HCT116 (cell line): Measurements from ENCODE around the gene CNTN5. TPM values are rescaled to one million over a fixed set of nuclear protein-coding genes. Genes with fewer than 3 reads are reported as not detected.

ENCODE experiments used
- ATAC-seq: fragments of 200-7000 bp; cut with Tn5 transposase; 2 replicates; pipeline ENCODE4 v1.9.1; 2020; ENCODE audit warnings: mild to moderate bottlenecking, moderate library complexity
- BruUV-seq: library from RNA; stranded (reverse); fragments of 400-500 nt; replicated peaks from 2 replicates; lab custom pipeline; 2021; lab: Mats Ljungman, UMichigan
- CTCF ChIA-PET: fragments of 300-600 bp; sonication (Branson Sonifier 250); formaldehyde crosslinking; loops from one replicate; lab custom pipeline; 2021; ENCODE audit warnings: antibody characterized with exemption; lab: Charles Lee
- POLR2A ChIA-PET: fragments of 300-600, 350-600 bp; sonication (Branson Sonifier 250); formaldehyde crosslinking; loops from one replicate; lab custom pipeline; 2021; ENCODE audit warnings: antibody characterized with exemption; lab: Charles Lee
- RAD21 ChIA-PET, 2 experiments: fragments of 300-600 bp; sonication (Branson Sonifier 250); formaldehyde crosslinking; loops; one replicate each; lab custom pipeline; 2023; ENCODE audit warnings: low total read pairs in 2 of 2; ENCODE audit not compliant: uncharacterized antibody in 2 of 2, unreplicated experiment in 2 of 2, low non-redundant PET in 1 of 2; lab: Charles Lee
- DNase-seq: peaks from one replicate; pipeline ENCODE4 v3.0.0-alpha.2; 2010; ENCODE audit warnings: low read depth, low spot score
- H2AFZ ChIP-seq: fragments of 200-600 bp; shearing (Covaris generic), sonication (generic); 2 replicates; pipeline ENCODE4 v1.6.1; 2017; ENCODE audit warnings: low read depth, mixed run types, mixed read lengths, antibody characterized with exemption, low read length; ENCODE audit not compliant: poor library complexity, severe bottlenecking
- H3K27ac ChIP-seq: 2 replicates; pipeline ENCODE4 v1.5.1; 2012; ENCODE audit warnings: low read depth, low read length
- H3K27me3 ChIP-seq: fragments of 200-600 bp; sonication (generic); 2 replicates; pipeline ENCODE4 v1.6.1; 2016; ENCODE audit warnings: mixed run types, low read length, mixed read lengths; ENCODE audit not compliant: insufficient read depth
- H3K36me3 ChIP-seq, 2 experiments: fragments of 200-500 bp in 1 of 2; fragments of 200-600 bp in 1 of 2; sonication (Bioruptor generic) in 1 of 2; sonication (generic) in 1 of 2; 2 replicates each; pipeline versions ENCODE4 v1.5.1 to v1.6.1; 2014 to 2016; ENCODE audit warnings: low read length in 2 of 2, inconsistent platforms in 1 of 2, mixed read lengths in 1 of 2, mixed run types in 1 of 2; ENCODE audit not compliant: insufficient read depth in 2 of 2, control insufficient read depth in 1 of 2
- H3K4me1 ChIP-seq, 2 experiments: fragments of 200-600 bp in 1 of 2; sonication (generic) in 1 of 2; 2 replicates each; pipeline versions ENCODE4 v1.5.1 to v1.6.1; 2012 to 2017; ENCODE audit warnings: low read length in 2 of 2, inconsistent platforms in 1 of 2, mild to moderate bottlenecking in 1 of 2, mixed read lengths in 1 of 2, mixed run types in 1 of 2, moderate library complexity in 1 of 2; ENCODE audit not compliant: insufficient read depth in 2 of 2, control insufficient read depth in 1 of 2
- H3K4me2 ChIP-seq: fragments of 200-600 bp; sonication (generic); 2 replicates; pipeline ENCODE4 v1.6.1; 2017; ENCODE audit warnings: mixed run types, low read length, mixed read lengths
- H3K4me3 ChIP-seq, 2 experiments: fragments of 200-600 bp in 1 of 2; sonication (generic) in 1 of 2; replicated peaks in 1 of 2; 2 replicates each; pipeline ENCODE4 v1.5.1; 2011 to 2016; ENCODE audit warnings: low read length in 2 of 2, control low read depth in 1 of 2, low read depth in 1 of 2, mild to moderate bottlenecking in 1 of 2, mixed read lengths in 1 of 2, mixed run types in 1 of 2
- H3K79me2 ChIP-seq: fragments of 200-600 bp; sonication (generic); 2 replicates; pipeline ENCODE4 v1.6.1; 2017; ENCODE audit warnings: mild to moderate bottlenecking, mixed run types, low read length, moderate library complexity, mixed read lengths; ENCODE audit not compliant: insufficient read depth
- H3K9ac ChIP-seq: fragments of 200-600 bp; sonication (generic); 2 replicates; pipeline ENCODE4 v1.6.1; 2016; ENCODE audit warnings: low read length, mixed read lengths
- H3K9me2 ChIP-seq: fragments of 200-600 bp; sonication (generic), shearing (Covaris generic); 2 replicates; pipeline ENCODE4 v1.6.1; 2017; ENCODE audit warnings: mixed run types, mild to moderate bottlenecking, moderate library complexity; ENCODE audit not compliant: insufficient read depth
- H3K9me3 ChIP-seq, 2 experiments: fragments of 200-500 bp in 1 of 2; fragments of 200-600 bp in 1 of 2; sonication (Bioruptor generic) in 1 of 2; sonication (generic) in 1 of 2; 2 replicates each; pipeline ENCODE4 v1.6.1; 2014 to 2017; ENCODE audit warnings: low read length in 2 of 2, mixed read lengths in 2 of 2, inconsistent platforms in 1 of 2, low read depth in 1 of 2, mild to moderate bottlenecking in 1 of 2, mixed run types in 1 of 2, moderate library complexity in 1 of 2; ENCODE audit not compliant: control insufficient read depth in 1 of 2, insufficient read depth in 1 of 2
- H4K20me1 ChIP-seq: fragments of 200-600 bp; sonication (generic), shearing (Covaris generic); 2 replicates; pipeline ENCODE4 v1.6.1; 2017; ENCODE audit warnings: mixed run types, mild to moderate bottlenecking, moderate library complexity; ENCODE audit not compliant: insufficient read depth
- ATF3 ChIP-seq: IDR thresholded peaks from 2 replicates; pipeline ENCODE4 v1.6.1; 2012
- CBX3 ChIP-seq: IDR thresholded peaks from 2 replicates; pipeline ENCODE4 v1.6.1; 2012; ENCODE audit warnings: low read depth
- CEBPB ChIP-seq: IDR thresholded peaks from 2 replicates; pipeline ENCODE4 v1.6.1; 2012; ENCODE audit warnings: low read depth
- CTCF ChIP-seq, 3 experiments: fragments of 200-600 bp in 1 of 3; sonication (generic) in 1 of 3; IDR thresholded peaks in 2 of 3; conservative IDR thresholded peaks in 1 of 3; 2 replicates each; pipeline ENCODE4 v1.5.1; 2012 to 2017; ENCODE audit warnings: low read depth in 2 of 3, low read length in 2 of 3, antibody characterized with exemption in 1 of 3, borderline replicate concordance in 1 of 3, control low read depth in 1 of 3, mild to moderate bottlenecking in 1 of 3, mixed read lengths in 1 of 3, mixed run types in 1 of 3, moderate library complexity in 1 of 3; ENCODE audit not compliant: insufficient read depth in 1 of 3
- EZH2 ChIP-seq: fragments of 200-600 bp; sonication (generic); IDR thresholded peaks from 2 replicates; pipeline ENCODE4 v1.6.1; 2017; ENCODE audit warnings: antibody characterized with exemption, mixed run types
- FOSL1 ChIP-seq: IDR thresholded peaks from 2 replicates; pipeline ENCODE4 v1.6.1; 2012; ENCODE audit warnings: low read depth
- POLR2A ChIP-seq: IDR thresholded peaks from 2 replicates; pipeline ENCODE4 v1.7.0; 2011; ENCODE audit warnings: borderline replicate concordance; ENCODE audit not compliant: insufficient read depth, insufficient read length; ENCODE audit errors: extremely low read depth
- POLR2AphosphoS5 ChIP-seq: IDR thresholded peaks from 2 replicates; pipeline ENCODE4 v1.6.1; 2011; ENCODE audit warnings: mild to moderate bottlenecking, low read depth, low read length, moderate library complexity
- RAD21 ChIP-seq: IDR thresholded peaks from 2 replicates; pipeline ENCODE4 v1.6.1; 2012; ENCODE audit warnings: low read depth, mild to moderate bottlenecking
- SIN3A ChIP-seq: IDR thresholded peaks from 2 replicates; pipeline ENCODE4 v1.6.1; 2012; ENCODE audit warnings: low read depth
- SP1 ChIP-seq: IDR thresholded peaks from 2 replicates; pipeline ENCODE4 v1.6.1; 2012; ENCODE audit warnings: low read depth
- SRF ChIP-seq: IDR thresholded peaks from 2 replicates; pipeline ENCODE4 v1.6.1; 2012; ENCODE audit warnings: low read depth
- ZBTB33 ChIP-seq: IDR thresholded peaks from 2 replicates; pipeline ENCODE4 v1.6.1; 2011; ENCODE audit warnings: mild to moderate bottlenecking, low read length, moderate library complexity; ENCODE audit not compliant: insufficient replicate concordance; ENCODE audit errors: extremely low read depth
- ZFX ChIP-seq: fragments of 450-650 bp; IDR thresholded peaks from 2 replicates; pipeline ENCODE4 v1.6.1; 2017
- ZNF274 ChIP-seq: fragments of 200-500 bp; sonication (Bioruptor generic); IDR thresholded peaks from 2 replicates; pipeline ENCODE4 v1.6.1; 2014; ENCODE audit warnings: mild to moderate bottlenecking, low read depth, low read length, inconsistent platforms
- intact Hi-C: fragments of 100-400 bp; cut with micrococcal nuclease; formaldehyde crosslinking; loops from 2 replicates; pipeline ENCODE4 v1.10.0; 2022
- total RNA-seq: library from RNA; stranded (reverse); gene quantifications from one replicate; pipeline ENCODE4 v1.2.1, GENCODE V29; 2021; ENCODE audit not compliant: unreplicated experiment

The CNTN5 gene
- total RNA-seq, 1 experiment from 2014 or later: not detected

- H3K4me1 ChIP-seq: no peaks in the 10 kb centered on the region
- no peak overlapping the region for H3K27ac ChIP-seq
- H4K20me1 ChIP-seq: no peaks in the 10 kb centered on the region
- H3K79me2 ChIP-seq: no peaks in the 10 kb centered on the region
- no peak overlapping the region for H3K4me2 ChIP-seq
- TF ChIP-seq FOSL1: no peak
- TF ChIP-seq ZNF274: no peak
- no peaks in the 10 kb centered on the region for H3K9me2 ChIP-seq
- H3K4me3 ChIP-seq: no peak overlapping the region
- POLR2A ChIA-PET: no interaction called here
- intact Hi-C loops: no loop called here
- no peak for DNase-seq
- H3K9me3 ChIP-seq: no peaks in the 10 kb centered on the region; a peak in 1 of 4 replicates
- no TSS peak for BruUV-seq
- RAD21 ChIA-PET: no interaction called here
- no peaks in the 10 kb centered on the region for H3K27me3 ChIP-seq
- no peak overlapping the region for H2AFZ ChIP-seq
- CTCF ChIA-PET: no interaction called here
- ATAC-seq: no peak
- no peak overlapping the region for H3K9ac ChIP-seq
- no peaks in the 10 kb centered on the region for H3K36me3 ChIP-seq
Observed at GRCh38 chr11:100367892-100368291, 1347.1 kb downstream of the CNTN5 start.

- H3K79me2 ChIP-seq: no peaks in the 10 kb centered on the region
- TF ChIP-seq ATF3 (no peak), CBX3 (no peak), SRF (no peak), RAD21 (no peak), ZFX (no peak), EZH2 (no peak), CEBPB (no peak), SP1 (no peak), ZBTB33 (no peak), ZNF274 (no peak), FOSL1 (no peak), SIN3A (no peak), POLR2A (no peak), CTCF (IDR thresholded peaks at IDR 0.05 in 2 of 3, conservative IDR thresholded peaks at IDR 0.05 in 1 of 3; ENCODE audit: borderline replicate concordance in 1 of 3, insufficient read depth in 1 of 3, low read depth in 2 of 3, low read length in 2 of 3) (no peak), POLR2AphosphoS5 (no peak)
Observed at GRCh38 chr11:100383357-100383865, 1362.7 kb downstream of the CNTN5 start.

More at GRCh38 chr11:100383357-100383865, 1362.7 kb downstream of the CNTN5 start:
- no peak overlapping the region for H2AFZ ChIP-seq
- H3K9ac ChIP-seq: no peak overlapping the region
- ChIA-PET CTCF (no interaction called here), RAD21 (no interaction called here), POLR2A (no interaction called here)
- no TSS peak for BruUV-seq
- H4K20me1 ChIP-seq: no peaks in the 10 kb centered on the region
- H3K4me2 ChIP-seq: no peak overlapping the region
- H3K9me2 ChIP-seq: no peaks in the 10 kb centered on the region
- H3K27me3 ChIP-seq: no peaks in the 10 kb centered on the region
- no peak for DNase-seq
- no peak overlapping the region for H3K4me3 ChIP-seq
- no peak for ATAC-seq
- H3K9me3 ChIP-seq: no peaks in the 10 kb centered on the region
- no peak overlapping the region for H3K27ac ChIP-seq
- H3K4me1 ChIP-seq: no peaks in the 10 kb centered on the region
- no peaks in the 10 kb centered on the region for H3K36me3 ChIP-seq
- intact Hi-C loops: no loop called here
